Iris pigment epithelial cell (primary cell): ENCODE data around the gene DIAPH2.
A peak's percentile ranks its signal among the peaks of the same experiment; 100 is the strongest.

Experiments
- DNase-seq: peaks from one replicate; pipeline ENCODE4 v3.0.0-alpha.2; 2011; ENCODE audit warnings: low read depth

Gene DIAPH2

DNA sequence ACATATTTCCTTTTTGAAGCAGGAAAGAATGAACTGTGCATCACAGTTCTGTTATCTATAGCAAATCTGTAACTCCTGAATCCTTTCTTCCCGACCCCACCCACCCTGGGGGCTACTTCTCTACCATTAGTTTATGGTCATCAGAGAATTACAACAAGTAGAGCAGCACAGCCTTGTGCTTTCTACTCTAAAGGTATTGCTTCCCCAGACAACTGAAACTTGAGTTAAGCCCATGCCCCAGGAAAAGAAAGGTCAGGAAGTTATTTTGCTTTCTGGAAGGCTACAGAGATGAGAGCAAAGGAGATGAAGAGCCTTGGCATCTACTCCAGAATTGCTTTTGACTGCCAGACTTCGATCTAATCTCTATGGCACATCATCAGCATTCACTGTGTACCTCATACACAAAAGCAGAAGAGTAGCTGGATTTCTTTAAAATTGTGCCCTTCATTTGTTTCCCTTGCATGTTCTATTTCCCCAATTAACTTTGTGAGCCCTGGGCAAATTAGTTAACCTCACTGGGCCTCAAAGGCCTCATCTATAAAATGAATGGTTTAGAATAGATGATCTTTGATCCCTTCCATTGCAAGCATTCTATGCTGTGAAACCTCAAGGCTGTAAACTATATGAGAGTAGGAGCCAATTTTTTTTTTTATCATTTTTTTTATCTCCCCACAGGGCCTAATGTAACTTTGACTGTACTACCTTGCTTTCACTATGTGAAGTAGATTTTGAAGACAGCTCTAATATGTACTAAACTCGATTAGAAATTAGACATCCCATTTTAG is 794.7 kb downstream of the DIAPH2 start:
- DNase-seq: no peak

DNA sequence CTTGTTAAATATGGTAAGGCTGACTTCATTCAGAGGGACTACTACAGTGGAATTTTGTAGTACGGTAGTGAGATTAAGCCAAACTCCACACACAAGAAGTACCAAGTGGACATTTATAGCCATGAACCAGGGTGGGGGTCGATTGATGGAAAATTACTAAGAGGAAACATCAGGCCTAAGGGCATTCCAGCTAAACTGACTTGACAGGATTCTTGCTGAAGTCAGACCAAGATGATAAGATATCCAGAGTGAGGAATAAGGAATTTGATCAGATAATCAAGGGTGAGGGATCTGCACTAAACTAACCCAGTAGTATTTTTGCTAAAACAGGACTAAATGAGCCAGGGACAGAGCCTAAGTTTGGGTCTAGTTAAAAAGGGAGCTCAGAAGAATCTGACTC is 796.6 kb downstream of the DIAPH2 start:
- DNase-seq: no peak

DNA sequence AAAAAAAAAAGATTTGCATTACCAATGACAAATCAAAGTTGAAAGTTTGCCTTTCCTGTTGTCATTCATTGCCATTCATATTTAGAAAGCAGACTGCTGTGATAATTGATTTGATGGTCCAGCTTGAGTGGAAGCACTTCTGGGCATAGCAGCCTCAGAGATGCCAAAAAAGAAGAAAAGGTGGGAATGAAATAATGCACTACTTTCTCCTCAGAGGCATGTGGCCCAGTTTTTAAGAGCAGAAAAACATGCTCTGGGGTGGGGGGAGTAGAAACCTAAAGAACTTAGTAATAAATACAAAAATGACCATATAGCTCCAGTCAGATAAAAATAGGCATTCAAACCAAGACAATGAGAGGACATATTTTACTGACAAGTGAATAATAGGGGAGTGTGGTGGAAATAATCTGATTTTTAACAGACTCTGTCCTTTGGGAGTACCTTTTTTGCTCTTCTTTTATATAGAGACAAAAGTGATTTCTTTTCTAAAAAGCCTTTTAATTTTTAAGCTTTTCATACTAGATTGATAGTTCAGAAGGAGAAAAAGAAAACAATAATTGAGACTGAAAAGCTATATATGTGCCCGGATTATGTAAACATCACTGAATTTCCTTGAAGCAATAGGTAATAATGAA is 798.1 kb downstream of the DIAPH2 start:
- no peak for DNase-seq

DNA sequence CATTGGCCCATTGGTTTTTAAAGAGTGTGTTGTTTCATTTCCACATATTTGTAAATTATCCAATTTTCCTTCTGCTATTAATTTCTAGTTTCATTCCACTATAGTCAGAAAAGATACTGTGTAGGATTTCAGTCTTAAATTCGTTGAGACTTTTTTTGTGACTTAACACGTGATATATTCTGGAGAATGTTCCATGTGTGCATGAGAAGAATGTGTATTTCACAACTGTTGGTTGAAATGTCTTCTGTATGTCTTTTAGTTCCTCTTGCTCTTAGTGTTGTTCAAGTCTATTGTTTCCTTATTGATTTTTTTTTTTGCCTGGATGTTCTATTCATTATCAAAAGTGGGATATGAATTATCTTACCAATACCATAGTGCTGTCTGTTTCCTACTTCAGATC is 806.0 kb downstream of the DIAPH2 start:
- no peak for DNase-seq

DNA sequence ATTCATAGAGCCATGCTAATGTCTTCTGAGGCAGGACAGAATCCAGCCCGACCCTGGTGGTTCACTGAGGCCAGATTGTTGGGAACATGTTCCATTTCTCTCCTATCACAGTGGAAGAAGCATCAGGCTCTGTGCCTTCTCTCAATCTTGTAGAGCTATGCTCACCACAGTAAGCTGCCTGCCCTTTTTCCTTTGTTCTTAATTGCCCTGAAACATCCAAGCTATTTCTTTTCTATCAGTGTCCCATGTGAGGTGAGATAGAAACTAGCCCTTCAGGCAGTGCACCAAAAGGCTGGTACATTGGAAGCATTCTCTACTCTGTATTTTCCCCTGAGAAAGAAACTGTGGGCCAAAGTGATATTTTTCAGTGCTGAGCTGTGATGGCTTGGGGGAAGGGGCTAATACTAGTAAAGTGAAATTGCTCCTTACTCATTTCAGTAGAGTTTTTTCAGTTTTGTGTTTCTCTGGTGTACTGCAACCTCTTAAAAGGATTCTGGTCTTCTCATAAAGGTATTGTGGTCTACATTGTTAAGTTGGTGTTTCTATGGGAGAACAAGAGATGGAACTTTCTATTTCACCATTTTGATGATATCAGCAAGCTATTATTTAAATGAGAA is 810.2 kb downstream of the DIAPH2 start:
- DNase-seq: no peak

DNA sequence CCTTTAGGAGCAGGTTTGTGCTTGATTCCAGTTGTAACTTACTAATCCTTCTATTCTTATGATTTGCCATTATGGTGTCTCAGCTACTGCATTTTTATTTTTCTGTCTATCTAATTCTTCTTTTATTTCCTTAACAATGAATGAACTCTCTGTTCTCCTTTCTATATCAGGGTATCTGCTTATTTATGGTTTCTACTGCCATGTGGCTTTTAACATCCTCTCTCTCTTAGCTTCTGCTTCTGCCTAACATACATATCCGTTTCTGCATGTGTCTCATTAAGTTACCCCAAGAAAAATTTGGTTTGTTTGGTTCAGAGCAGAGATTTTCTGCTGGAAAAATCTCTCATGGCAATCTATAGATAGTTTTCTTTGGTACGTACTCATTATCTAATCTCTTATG is 813.5 kb downstream of the DIAPH2 start:
- no peak for DNase-seq

DNA sequence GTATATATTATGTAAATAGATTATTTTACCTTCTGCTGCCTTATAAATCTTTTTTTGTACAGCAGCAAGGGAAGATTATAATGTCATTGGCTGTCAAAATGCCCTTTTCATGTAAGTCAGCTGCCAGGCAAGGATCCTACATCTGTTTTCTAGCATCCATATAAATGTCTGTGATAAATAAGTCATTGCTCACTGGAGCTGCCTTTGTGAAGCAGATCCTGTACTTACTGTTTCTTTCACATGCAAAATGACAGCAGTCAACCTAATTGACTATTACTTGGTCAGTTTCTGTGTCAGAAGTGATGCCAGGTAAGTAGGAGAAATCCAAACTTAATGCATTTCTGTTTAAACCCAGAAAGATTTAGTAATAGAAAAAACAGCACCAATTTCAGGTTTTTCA is 819.8 kb downstream of the DIAPH2 start:
- no peak for DNase-seq

DNA sequence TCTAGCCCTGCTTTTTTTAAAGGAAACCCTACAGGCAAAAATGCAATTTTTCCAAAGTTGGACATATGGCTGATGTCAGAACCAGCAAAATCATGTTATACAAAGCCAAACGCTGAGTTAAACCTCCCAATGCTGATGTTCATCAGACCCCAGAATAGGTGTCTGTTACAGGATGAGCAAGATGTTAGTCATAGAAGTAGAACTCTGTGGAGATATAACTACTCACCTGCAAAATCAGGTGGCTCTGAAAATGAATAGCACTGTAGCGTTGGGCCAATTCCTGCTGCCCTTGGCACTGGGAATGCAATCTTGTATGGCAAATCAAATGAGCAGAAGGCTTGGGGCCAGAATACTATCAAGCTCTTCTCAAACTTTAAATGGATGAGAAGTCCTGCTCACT is 833.1 kb downstream of the DIAPH2 start:
- no peak for DNase-seq

DNA sequence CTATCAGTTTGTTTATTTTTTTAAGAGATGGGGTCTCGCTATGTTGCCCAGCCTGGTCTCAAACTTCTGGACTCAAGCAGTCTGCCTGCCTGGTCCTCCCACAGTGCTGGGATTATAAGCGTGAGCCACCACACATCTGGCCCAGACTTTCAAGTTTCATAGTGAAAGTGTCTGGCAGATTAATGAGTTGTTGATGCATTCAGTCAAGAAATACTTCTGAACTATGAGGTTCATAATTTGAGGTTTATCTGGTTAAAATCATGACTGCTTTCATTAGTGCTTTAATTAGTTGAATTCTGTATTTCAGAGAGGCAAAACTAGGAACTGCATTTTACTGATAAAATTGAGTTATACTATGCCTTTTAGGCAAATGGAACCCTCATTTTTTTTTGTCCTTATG is 837.7 kb downstream of the DIAPH2 start:
- DNase-seq: no peak

DNA sequence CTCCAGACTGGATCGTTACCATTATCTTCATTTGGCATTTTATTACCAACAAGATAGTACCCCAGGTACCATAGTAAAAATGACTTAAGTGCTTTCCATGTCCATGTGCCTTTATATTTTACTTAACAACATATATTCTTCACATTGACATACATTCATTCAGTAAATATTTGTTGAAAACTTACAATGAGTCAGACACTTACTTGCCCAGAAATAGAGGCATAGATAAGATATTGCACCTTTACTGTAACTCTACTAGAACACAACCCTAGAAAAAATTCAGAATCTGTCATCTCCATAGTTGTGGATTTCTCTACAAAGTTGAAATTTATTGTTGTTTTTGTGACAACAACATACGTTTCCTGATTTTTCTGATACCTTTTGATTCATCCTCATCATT is 839.7 kb downstream of the DIAPH2 start:
- no peak for DNase-seq

DNA sequence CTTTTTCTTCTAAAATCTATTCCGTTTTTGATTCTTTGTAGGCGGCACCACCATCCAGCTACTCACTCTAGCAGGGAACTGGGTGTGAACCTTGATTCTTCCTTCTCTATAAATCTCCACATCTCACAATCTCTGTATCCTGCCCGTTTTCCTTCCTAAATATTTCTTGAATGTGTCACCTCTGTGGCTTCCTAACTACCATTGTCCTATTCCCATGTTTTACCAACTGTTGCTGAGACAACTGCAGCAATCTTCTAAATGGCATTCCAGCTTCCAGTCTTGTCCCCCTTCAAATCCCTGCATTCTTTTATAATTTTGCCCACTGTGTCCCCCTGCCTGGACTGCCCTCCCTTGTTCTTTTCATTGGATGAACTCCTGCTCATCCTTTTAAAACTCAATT is 840.4 kb downstream of the DIAPH2 start:
- DNase-seq: no peak

DNA sequence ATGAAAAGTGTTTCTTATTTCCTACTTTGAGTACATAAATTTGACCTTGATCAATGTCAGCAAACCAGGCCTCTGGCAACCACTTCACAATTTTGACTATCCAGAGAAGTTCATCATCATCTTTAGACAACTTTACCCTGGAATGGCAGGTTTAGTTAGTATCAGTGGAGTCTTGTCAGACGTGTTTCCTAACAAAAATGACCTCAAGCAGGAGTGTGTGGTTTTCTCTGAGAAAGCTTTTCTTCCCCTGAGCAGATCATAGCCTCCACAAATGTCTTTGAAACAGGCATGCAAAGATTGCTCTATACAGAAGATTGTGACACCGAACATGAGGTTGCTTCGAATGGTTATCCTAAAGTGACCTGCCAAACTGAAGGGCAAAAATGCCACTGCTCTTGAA is 841.3 kb downstream of the DIAPH2 start:
- DNase-seq: no peak

DNA sequence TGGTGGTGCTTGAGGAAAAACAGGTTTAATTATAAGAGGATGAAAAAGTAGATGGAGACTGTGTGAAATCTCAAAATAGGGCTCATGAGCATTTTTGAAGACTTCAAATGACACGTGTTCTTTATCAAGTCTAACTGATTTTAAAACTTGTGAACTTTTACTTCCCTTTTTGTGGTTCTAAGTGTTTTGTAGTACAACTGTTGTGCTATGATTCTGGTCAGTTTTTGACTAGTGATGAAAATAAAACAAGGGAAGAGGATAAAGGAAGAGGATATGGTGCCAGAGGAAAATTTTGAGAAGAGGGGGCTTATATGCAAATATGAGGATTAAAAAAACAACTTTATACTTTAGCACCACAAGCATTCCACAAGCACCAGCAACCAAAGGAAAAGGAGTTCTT is 843.1 kb downstream of the DIAPH2 start:
- DNase-seq: no peak

DNA sequence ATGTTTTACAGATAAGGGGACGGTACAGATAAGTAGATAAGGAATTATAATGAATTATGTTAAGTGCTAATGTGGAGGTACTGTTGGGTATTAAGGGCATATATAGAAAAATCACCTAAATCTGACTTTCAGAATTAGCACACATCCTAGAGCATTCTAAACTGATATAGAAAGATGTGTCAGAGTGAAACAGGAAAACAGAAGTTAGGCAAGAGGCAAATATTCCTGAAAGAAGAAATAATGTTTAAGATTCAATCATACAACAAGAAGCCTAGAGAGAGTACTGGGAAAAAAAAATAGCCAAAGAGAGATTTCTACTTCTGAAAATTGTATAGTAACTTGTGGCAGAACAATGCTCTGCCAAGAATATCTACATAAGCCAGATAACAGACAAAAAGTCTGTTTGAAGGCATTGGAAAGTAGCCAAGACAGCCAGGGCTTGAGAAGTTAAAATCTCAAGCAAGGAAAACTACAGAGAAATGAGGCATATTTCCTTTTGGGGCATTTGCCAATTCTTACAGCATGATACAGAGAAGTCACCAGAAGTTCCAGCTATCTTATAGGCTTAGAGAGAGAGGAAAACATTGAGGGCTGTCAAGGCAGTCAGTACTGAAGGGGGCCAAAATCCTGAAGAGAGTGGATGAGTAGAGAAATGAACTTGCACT is 845.0 kb downstream of the DIAPH2 start:
- DNase-seq: peak; percentile 71

DNA sequence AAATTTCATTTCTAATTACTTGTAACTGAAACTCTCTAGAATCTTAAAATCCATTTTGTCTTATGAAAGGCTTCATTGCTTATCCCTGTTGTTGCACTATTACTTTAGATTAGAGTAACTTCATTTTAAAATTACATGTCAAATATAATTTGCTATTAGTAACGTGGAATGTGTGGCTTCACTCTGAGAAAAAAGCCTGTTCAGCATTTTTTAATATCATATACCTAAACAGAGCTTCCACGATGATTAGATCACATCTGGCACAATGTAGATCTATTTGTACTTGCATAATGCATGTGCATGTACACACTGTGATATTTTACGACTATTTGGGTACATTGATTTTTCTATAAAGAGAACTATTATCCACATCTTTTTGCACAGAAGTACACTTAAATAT is 847.2 kb downstream of the DIAPH2 start:
- no peak for DNase-seq

DNA sequence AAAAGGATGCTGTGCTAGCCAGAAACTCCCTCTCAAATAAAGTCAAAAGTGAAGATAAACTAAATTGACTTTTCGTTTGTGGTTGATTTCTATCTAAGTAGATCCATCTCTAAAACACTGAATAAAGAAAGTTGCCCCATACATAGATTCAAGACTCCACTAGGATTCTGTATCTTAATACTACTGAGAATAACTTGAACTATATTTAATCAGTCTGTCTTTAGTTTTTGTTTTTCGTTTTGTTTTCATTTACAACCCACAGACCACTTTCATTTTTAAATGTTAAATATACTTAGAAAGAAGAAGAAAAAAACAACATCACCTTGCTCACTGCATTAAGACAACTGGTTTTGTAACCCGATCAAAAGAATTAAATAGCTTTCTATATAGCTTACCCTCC is 854.1 kb downstream of the DIAPH2 start:
- no peak for DNase-seq

DNA sequence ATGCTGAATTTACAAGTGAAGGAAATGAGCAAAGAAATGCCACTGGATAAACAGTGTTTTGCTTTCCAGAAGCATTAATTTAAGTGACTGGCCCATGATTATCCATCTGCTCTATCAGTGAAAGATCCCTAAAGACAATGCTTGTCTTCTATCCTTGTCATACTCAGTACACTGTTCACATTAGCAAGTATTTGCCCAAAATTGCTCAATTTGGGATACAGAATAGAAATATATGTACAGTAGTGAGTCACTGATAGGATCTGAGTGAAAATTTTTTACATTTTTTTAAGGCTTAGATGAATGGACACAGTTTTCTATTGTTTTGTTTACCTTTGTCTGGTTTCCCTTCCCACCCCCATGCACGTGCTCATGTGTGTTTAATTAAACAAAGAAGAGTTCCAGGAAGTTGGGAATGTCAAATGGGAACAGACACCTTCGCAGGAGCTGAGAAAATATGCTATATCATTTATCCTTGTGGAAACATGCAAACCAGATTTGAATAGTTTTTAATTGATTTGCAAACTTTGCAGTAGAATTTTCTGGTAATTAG is 855.4 kb downstream of the DIAPH2 start:
- no peak for DNase-seq

DNA sequence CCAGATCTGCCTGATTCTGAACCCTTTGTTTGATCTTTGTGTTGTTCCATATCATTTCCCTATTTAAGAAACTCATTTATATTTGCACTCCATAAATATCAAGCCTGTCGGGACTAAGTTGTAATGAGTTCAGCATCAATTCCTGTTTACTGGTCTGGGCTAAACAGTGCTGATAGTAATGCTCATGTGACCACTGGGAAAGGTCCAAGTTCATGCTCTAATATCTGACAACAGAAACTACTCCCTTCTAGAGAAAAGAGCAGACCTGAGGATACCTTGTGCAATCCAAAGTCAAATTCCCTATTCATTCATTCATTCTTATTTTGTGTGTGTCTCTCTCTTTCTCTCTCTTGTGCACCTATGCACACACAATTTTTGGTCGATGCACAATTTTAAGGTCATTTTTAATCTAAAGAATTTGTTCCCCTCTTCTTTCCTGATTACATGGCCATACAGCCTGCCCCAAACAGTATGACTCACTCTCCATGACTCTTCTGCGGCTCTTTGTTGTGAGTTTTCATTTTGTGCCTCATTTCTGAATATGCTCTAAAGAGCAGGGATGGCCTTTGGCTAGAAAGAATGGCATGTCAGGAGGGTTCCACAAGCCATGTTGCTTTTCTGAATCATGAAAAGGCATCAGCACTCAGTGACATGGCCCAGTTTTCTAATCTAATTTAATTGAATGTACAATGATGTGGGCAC is 863.4 kb downstream of the DIAPH2 start:
- peak; percentile 43 for DNase-seq

DNA sequence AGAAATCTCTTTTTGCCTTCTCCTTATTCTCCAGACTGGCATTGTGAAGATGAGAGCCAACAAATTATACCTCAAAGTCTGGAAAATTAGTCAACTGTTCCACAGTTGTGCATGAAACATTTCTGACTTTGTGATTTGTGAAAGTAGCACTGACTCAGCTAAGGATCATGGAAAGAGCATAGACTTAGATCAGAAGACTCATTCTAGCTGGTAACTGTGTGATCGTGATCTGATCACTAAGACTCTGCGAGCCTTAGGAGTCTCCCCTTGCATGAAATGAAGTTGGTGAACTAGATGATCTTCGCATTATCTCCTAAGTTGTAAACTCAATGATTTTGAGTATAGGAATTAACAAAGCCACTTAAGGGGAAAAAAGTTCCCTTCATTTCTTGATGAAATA is 867.2 kb downstream of the DIAPH2 start:
- DNase-seq: no peak

DNA sequence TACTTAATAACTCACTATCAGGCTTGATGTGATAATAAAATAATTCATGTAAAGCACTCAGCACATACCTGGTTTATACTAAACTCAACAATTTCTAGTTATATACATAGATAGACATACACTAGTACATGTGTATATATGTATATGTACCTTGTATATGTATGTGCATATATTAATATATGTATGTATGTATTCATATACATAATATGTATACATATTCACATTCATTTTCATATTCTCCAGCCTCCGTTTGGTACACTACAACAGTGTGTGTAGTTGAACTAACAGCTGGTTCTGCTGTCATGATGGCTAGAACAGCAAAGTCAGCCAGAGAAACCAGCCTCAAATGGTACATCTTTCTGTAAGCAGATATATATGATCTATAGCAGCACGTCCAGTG is 869.2 kb downstream of the DIAPH2 start:
- no peak for DNase-seq

DNA sequence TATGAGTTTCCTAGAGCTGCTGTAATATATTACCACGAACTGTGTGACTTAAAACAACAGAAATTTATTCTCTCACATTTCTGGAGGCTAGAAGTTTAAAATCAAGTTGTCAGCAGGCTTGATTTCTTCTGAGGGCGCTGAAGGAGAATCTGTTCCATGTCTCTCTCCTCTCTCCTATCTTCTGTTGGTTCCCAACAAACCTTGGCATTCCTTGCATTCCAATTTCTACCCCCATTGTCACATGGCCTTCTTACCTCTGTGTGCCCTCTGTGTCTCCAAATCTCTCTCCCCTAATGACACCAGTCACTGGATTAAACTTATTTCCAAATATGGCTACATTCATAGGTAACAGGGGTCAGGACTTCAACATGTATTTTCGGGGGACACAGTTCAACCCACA is 871.7 kb downstream of the DIAPH2 start:
- DNase-seq: no peak

DNA sequence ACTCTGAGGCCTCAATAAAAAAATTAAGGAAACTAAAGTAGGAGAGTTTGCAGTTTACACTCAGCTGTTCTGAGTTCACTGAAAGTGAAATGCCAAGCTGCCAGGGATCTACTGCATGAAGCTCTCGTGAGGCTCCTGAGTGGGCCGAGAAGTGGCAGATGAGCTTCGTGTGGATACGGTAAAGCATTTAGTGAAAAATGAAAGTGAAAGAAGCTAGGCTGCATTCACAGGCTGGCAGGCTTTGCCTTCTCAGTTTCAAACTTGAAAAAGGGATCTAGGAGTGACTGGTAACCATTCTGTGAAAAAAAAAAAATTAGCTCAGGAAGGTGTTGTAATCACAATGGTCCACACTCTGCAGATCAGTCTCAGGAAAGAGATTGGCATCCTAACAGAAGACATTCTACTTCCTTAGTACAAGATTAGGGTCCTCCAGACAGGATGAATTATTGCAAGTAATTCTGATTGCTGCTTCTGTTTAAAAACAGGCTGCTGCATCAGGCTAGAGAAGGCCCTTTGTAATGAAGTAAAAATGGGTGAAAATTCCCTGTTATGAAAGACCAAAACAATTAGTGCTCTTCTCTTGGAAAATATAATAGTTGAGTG is 879.0 kb downstream of the DIAPH2 start:
- peak; percentile 80 for DNase-seq
